Progenitor cell of endocrine pancreas (in vitro differentiated cells): Measurements from ENCODE around the gene WDR11. TPM values are rescaled to one million over a fixed set of nuclear protein-coding genes. Genes with fewer than 3 reads are reported as not detected.

Experiments used
- DNase-seq: peaks from one replicate; pipeline ENCODE4 v3.0.0; 2021; ENCODE audit warnings: low spot score; ENCODE audit not compliant: unreplicated experiment
- H3K27ac Mint-ChIP-seq: 2 replicates; pipeline ENCODE4 v1.8.0; 2021; ENCODE audit warnings: mild to moderate bottlenecking, moderate library complexity, mixed read lengths
- H3K27me3 Mint-ChIP-seq: 2 replicates; pipeline ENCODE4 v1.8.0; 2021; ENCODE audit warnings: mixed read lengths
- H3K36me3 Mint-ChIP-seq: 2 replicates; pipeline ENCODE4 v1.8.0; 2022; ENCODE audit warnings: mixed read lengths; ENCODE audit not compliant: insufficient read depth
- H3K4me1 Mint-ChIP-seq: 2 replicates; pipeline ENCODE4 v1.8.0; 2021; ENCODE audit warnings: low read depth, mixed read lengths
- H3K4me3 Mint-ChIP-seq: 2 replicates; pipeline ENCODE4 v1.8.0; 2021; ENCODE audit warnings: low read depth, mild to moderate bottlenecking, moderate library complexity, mixed read lengths
- H3K9me3 Mint-ChIP-seq: 2 replicates; pipeline ENCODE4 v1.8.0; 2021; ENCODE audit warnings: low read depth, mixed read lengths
- total RNA-seq: library from RNA; stranded (reverse); gene quantifications from 2 replicates; pipeline ENCODE4 v1.2.1, GENCODE V29; 2021
- TF ChIP-seq, protein P1 (sequence below): fragments of 200-600 bp; sonication (generic); IDR thresholded peaks from one replicate; pipeline ENCODE4 v1.5.0; 2021; ENCODE audit warnings: antibody characterized with exemption, mild to moderate bottlenecking; ENCODE audit not compliant: unreplicated experiment

The WDR11 gene
- total RNA-seq, 1 donor from 2014 or later, result 66.1 TPM

DNA sequence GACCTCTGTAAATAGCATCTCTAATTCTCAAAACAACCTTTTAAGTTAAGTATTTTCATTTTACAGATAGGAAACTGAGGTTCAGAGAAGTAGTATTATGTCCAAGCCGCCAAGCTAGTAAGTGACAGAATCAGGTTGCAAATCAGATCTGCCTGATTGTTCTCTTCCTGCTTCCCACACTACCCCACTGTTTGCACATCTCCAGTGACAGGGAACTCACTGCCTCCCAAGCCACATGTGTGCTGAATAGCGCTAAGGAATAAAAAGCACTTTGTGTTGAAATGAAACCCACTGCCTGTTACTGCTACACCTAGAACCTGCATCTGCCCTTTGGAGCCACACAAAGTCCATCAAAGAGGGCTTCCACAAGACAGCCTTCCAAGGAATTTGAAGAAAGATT lies 45.1 kb upstream of the WDR11 start:
- H3K4me1 Mint-ChIP-seq, result peaks cover 14% of the 10 kb centered on the region
- TF ChIP-seq, protein P1, sequence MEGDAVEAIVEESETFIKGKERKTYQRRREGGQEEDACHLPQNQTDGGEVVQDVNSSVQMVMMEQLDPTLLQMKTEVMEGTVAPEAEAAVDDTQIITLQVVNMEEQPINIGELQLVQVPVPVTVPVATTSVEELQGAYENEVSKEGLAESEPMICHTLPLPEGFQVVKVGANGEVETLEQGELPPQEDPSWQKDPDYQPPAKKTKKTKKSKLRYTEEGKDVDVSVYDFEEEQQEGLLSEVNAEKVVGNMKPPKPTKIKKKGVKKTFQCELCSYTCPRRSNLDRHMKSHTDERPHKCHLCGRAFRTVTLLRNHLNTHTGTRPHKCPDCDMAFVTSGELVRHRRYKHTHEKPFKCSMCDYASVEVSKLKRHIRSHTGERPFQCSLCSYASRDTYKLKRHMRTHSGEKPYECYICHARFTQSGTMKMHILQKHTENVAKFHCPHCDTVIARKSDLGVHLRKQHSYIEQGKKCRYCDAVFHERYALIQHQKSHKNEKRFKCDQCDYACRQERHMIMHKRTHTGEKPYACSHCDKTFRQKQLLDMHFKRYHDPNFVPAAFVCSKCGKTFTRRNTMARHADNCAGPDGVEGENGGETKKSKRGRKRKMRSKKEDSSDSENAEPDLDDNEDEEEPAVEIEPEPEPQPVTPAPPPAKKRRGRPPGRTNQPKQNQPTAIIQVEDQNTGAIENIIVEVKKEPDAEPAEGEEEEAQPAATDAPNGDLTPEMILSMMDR, result no peak
- no peaks in the 10 kb centered on the region for H3K36me3 Mint-ChIP-seq
- no peak overlapping the region for H3K27ac Mint-ChIP-seq
- H3K27me3 Mint-ChIP-seq, result peaks cover 2% of the 10 kb centered on the region
- H3K9me3 Mint-ChIP-seq, result no peaks in the 10 kb centered on the region
- DNase-seq, result no peak
- H3K4me3 Mint-ChIP-seq, result no peak overlapping the region

DNA sequence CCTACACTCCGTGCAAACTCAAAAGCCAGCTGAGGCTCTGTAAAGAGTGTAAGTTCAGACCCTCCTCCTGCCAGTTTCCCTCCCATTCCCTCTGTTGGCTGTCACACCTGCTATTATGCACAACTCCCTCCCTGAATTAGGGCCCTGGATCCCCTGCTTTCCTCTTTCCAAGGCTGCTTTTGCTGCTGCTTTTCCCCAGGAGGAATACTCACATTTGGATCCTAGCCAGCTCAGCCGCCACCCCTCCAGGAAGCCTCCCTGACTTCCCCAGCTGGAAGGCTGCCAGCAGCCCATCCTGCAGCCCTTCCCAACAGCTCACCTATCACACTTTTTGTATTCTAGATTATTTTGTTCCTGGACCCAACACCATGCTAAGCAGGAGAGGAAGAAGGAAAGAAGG lies 40.9 kb upstream of the WDR11 start:
- no peaks in the 10 kb centered on the region for H3K9me3 Mint-ChIP-seq
- H3K27ac Mint-ChIP-seq, result no peak overlapping the region
- peaks cover 6% of the 10 kb centered on the region for H3K27me3 Mint-ChIP-seq
- H3K4me3 Mint-ChIP-seq, result no peak overlapping the region
- DNase-seq, result no peak
- H3K4me1 Mint-ChIP-seq, result no peaks in the 10 kb centered on the region
- TF ChIP-seq, protein P1, result no peak
- no peaks in the 10 kb centered on the region for H3K36me3 Mint-ChIP-seq

DNA sequence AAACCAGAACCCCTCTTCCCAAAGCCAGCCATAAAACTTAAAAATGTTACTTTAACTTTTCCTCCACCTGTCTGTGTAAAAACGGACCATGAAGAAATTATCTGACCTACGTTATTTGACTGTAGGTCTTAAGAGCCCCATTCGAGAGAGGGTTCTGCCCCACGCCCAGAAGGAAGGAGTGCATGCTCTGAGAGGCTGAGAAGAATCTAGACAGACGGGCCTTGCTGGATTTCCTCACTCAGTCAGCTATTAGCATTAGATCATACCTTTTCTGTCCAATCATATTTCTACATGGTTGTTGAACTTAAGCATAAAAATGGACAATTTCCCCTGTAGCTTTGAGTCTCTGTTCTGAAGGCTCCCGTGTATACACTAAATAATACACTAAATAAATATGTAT lies 38.1 kb upstream of the WDR11 start:
- Mint-ChIP-seq H3K4me1 (no peaks in the 10 kb centered on the region), H3K36me3 (no peaks in the 10 kb centered on the region), H3K4me3 (no peak overlapping the region), H3K9me3 (no peaks in the 10 kb centered on the region), H3K27me3 (peaks cover 6% of the 10 kb centered on the region), H3K27ac (no peak overlapping the region)
- TF ChIP-seq, protein P1, result no peak
- no peak for DNase-seq

DNA sequence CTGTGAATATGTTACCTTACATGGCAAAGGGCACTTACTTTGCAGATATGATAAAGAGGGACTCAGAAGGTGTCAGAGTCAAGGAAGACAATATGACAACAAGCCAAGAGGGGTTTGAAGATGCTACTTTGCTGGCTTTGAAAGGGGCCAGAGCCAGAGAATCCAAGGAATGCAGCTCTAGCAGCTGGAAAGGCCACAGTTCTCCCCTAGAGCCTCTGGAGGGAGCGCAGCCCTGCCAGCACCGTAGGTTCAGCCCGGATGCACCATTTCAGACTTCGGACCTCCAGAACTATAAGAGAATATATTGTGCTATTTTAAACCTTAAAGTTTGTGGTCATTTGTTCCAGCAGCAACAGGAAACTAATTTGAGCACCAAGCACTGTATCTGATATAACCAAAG lies 32.9 kb upstream of the WDR11 start:
- no peaks in the 10 kb centered on the region for H3K36me3 Mint-ChIP-seq
- TF ChIP-seq, protein P1, result no peak
- no peak overlapping the region for H3K4me3 Mint-ChIP-seq
- peaks cover 5% of the 10 kb centered on the region for H3K27me3 Mint-ChIP-seq
- DNase-seq, result no peak
- no peaks in the 10 kb centered on the region for H3K9me3 Mint-ChIP-seq
- no peaks in the 10 kb centered on the region for H3K4me1 Mint-ChIP-seq
- H3K27ac Mint-ChIP-seq, result no peak overlapping the region

DNA sequence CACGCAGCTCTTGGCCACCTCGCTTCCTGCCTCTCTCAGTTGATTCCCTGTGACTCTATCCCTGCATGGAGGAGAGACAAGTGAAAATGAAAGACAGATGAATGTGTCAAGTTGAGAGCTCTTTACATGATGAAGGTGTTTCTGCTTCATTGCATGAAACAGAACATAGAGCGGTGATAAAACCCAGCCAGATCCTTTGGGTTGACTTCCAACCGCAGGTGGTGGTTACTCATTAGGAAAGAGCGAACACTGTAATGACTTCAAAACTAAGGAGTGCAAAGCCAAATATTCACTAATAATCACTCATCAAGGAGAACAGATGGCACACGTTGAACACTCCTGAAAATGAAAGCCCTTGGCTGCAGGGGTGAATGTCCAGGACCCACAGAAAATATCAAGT lies 31.8 kb upstream of the WDR11 start:
- Mint-ChIP-seq H3K9me3 (no peaks in the 10 kb centered on the region), H3K27me3 (peaks cover 5% of the 10 kb centered on the region), H3K27ac (no peak overlapping the region), H3K4me3 (no peak overlapping the region), H3K4me1 (no peaks in the 10 kb centered on the region), H3K36me3 (no peaks in the 10 kb centered on the region)
- no peak for DNase-seq
- TF ChIP-seq, protein P1, result no peak
